ENCODE results near the gene PLK1.

Gene PLK1

GRCh38 chr16:23650674-23651416, 27.8 kb upstream of the PLK1 start:
- FAIRE-seq = peak; percentile 63
- no peak for DNase-seq (ENCODE audit: insufficient read length, low spot score)
- TF ChIP-seq POLR2A (IDR thresholded peaks at IDR 0.05; ENCODE audit: low read depth, low read length) (no peak), SPI1 (IDR thresholded peaks at IDR 0.05; ENCODE audit: low read depth, low read length) (no peak), PAX5 (IDR thresholded peaks at IDR 0.05; ENCODE audit: insufficient read depth, low read length, severe bottlenecking) (no peak), POLR2AphosphoS5 (IDR thresholded peaks at IDR 0.05; ENCODE audit: low read depth, low read length) (no peak), TAF1 (IDR thresholded peaks at IDR 0.05; ENCODE audit: low read depth, low read length) (no peak), POU2F2 (IDR thresholded peaks at IDR 0.05; ENCODE audit: low read depth, low read length) (no peak)

DNA sequence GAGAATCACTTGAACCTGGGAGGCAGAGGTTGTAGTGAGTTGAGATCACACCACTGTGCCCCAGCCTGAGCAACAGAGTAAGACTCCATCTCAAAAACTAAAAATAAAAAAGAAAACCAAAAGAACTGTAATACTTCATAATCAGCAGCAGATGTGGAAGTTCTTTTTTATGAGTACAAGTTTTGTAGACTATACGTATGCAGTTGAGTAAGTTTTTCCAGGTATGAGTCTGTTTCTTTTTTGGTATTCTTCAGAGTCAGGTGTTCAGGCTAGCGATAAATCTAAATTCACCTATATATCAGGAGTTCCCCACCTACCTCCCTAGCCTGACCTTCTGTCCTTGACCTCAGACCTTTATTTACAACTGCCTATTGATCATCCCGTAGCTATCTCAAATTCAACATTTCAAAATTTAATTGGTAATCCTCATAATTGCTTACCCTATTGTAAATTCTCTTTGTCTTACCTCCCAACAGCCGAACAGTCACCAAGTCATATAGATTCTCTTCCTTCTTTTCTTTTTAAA, 26.7 kb upstream of the PLK1 start:
- TF ChIP-seq POU2F2 (IDR thresholded peaks at IDR 0.05; ENCODE audit: low read depth, low read length) (no peak), SPI1 (IDR thresholded peaks at IDR 0.05; ENCODE audit: low read depth, low read length) (no peak), PAX5 (IDR thresholded peaks at IDR 0.05; ENCODE audit: insufficient read depth, low read length, severe bottlenecking) (no peak), TAF1 (IDR thresholded peaks at IDR 0.05; ENCODE audit: low read depth, low read length) (no peak), POLR2AphosphoS5 (IDR thresholded peaks at IDR 0.05; ENCODE audit: low read depth, low read length) (no peak)
- peak; percentile 55 for FAIRE-seq
- DNase-seq (ENCODE audit: insufficient read length, low spot score) = no peak

- DNase-seq (ENCODE audit: insufficient read length, low spot score) (no peak), FAIRE-seq (no peak)
- TF ChIP-seq SPI1 (IDR thresholded peaks at IDR 0.05; ENCODE audit: low read depth, low read length) = no peak
- no peak for TF ChIP-seq POLR2A (IDR thresholded peaks at IDR 0.05; ENCODE audit: low read depth, low read length)
- TF ChIP-seq POLR2AphosphoS5 (IDR thresholded peaks at IDR 0.05; ENCODE audit: low read depth, low read length) = no peak
- no peak for TF ChIP-seq TAF1 (IDR thresholded peaks at IDR 0.05; ENCODE audit: low read depth, low read length)
- TF ChIP-seq POU2F2 (IDR thresholded peaks at IDR 0.05; ENCODE audit: low read depth, low read length) = no peak
- no peak for TF ChIP-seq PAX5 (IDR thresholded peaks at IDR 0.05; ENCODE audit: insufficient read depth, low read length, severe bottlenecking)
Measured at GRCh38 chr16:23663918-23664317, 14.8 kb upstream of the PLK1 start.

GRCh38 chr16:23666571-23667354, 11.9 kb upstream of the PLK1 start:
- no peak for DNase-seq (ENCODE audit: insufficient read length, low spot score)
- no peak for FAIRE-seq
- TF ChIP-seq POLR2A (IDR thresholded peaks at IDR 0.05; ENCODE audit: low read depth, low read length) (no peak), TAF1 (IDR thresholded peaks at IDR 0.05; ENCODE audit: low read depth, low read length) (no peak), SPI1 (IDR thresholded peaks at IDR 0.05; ENCODE audit: low read depth, low read length) (no peak), PAX5 (IDR thresholded peaks at IDR 0.05; ENCODE audit: insufficient read depth, low read length, severe bottlenecking) (no peak), POLR2AphosphoS5 (IDR thresholded peaks at IDR 0.05; ENCODE audit: low read depth, low read length) (no peak), POU2F2 (IDR thresholded peaks at IDR 0.05; ENCODE audit: low read depth, low read length) (no peak)

DNA sequence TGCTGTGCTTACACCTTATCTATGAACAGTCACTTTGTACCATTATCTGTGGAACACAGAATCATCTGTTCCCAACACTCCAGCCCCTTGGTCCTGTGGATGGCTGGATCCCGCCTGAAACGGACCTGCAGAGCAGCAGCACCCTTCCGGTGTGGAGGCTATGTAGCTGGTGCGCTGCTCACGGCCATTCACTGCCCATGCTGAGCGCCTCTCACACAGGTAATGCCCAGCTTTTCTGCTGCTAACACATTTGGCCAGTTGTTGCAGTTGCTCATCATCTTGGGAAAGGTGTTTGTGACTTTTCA, 11.4 kb upstream of the PLK1 start:
- no peak for DNase-seq (ENCODE audit: insufficient read length, low spot score)
- TF ChIP-seq SPI1 (IDR thresholded peaks at IDR 0.05; ENCODE audit: low read depth, low read length) (no peak), PAX5 (IDR thresholded peaks at IDR 0.05; ENCODE audit: insufficient read depth, low read length, severe bottlenecking) (no peak), POLR2A (IDR thresholded peaks at IDR 0.05; ENCODE audit: low read depth, low read length) (no peak), TAF1 (IDR thresholded peaks at IDR 0.05; ENCODE audit: low read depth, low read length) (no peak), POU2F2 (IDR thresholded peaks at IDR 0.05; ENCODE audit: low read depth, low read length) (no peak)
- no peak for FAIRE-seq

DNA sequence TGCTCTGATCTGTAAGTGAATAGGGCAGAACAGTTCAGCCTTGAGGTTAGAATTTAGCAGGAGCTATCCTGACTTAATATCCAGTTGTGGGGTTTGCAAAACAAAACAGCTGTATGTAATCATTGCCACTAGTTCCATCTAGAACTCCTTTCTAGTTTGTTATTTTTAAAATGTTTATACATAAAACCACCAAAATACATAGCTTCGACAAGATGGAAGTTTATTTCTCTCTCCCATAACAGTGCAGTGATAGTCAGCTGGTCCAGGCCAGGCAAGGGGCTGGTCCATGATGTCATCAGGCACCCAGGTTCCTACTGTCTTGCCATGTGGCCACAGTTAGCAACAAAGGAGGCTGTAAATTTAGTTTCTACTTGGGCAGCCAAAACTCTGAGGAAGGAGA, 10.5 kb upstream of the PLK1 start:
- TF ChIP-seq POU2F2 (IDR thresholded peaks at IDR 0.05; ENCODE audit: low read depth, low read length) (no peak), TAF1 (IDR thresholded peaks at IDR 0.05; ENCODE audit: low read depth, low read length) (no peak), PAX5 (IDR thresholded peaks at IDR 0.05; ENCODE audit: insufficient read depth, low read length, severe bottlenecking) (no peak), POLR2A (IDR thresholded peaks at IDR 0.05; ENCODE audit: low read depth, low read length) (no peak), POLR2AphosphoS5 (IDR thresholded peaks at IDR 0.05; ENCODE audit: low read depth, low read length) (no peak), SPI1 (IDR thresholded peaks at IDR 0.05; ENCODE audit: low read depth, low read length) (no peak)
- DNase-seq (ENCODE audit: insufficient read length, low spot score) (no peak), FAIRE-seq (no peak)

- FAIRE-seq (no peak), DNase-seq (ENCODE audit: insufficient read length, low spot score) (no peak)
- TF ChIP-seq PAX5 (IDR thresholded peaks at IDR 0.05; ENCODE audit: insufficient read depth, low read length, severe bottlenecking) = no peak
- no peak for TF ChIP-seq TAF1 (IDR thresholded peaks at IDR 0.05; ENCODE audit: low read depth, low read length)
- TF ChIP-seq SPI1 (IDR thresholded peaks at IDR 0.05; ENCODE audit: low read depth, low read length) = no peak
- TF ChIP-seq POU2F2 (IDR thresholded peaks at IDR 0.05; ENCODE audit: low read depth, low read length) = no peak
- no peak for TF ChIP-seq POLR2A (IDR thresholded peaks at IDR 0.05; ENCODE audit: low read depth, low read length)
- TF ChIP-seq POLR2AphosphoS5 (IDR thresholded peaks at IDR 0.05; ENCODE audit: low read depth, low read length) = no peak
Measured at GRCh38 chr16:23668873-23669272, 9.8 kb upstream of the PLK1 start.

GRCh38 chr16:23670137-23670776, 8.4 kb upstream of the PLK1 start:
- TF ChIP-seq PAX5 (IDR thresholded peaks at IDR 0.05; ENCODE audit: insufficient read depth, low read length, severe bottlenecking) (peak; percentile 97), TAF1 (IDR thresholded peaks at IDR 0.05; ENCODE audit: low read depth, low read length) (no peak), SPI1 (IDR thresholded peaks at IDR 0.05; ENCODE audit: low read depth, low read length) (peak; percentile 67), POLR2AphosphoS5 (IDR thresholded peaks at IDR 0.05; ENCODE audit: low read depth, low read length) (peak; percentile 44; the same call in 1 of the 2 replicates), POLR2A (IDR thresholded peaks at IDR 0.05; ENCODE audit: low read depth, low read length) (no peak), POU2F2 (IDR thresholded peaks at IDR 0.05; ENCODE audit: low read depth, low read length) (peak; percentile 88)
- DNase-seq (ENCODE audit: insufficient read length, low spot score) (no peak), FAIRE-seq (peak; percentile 76)
